HEK293 (cell line): Measurements from ENCODE around the gene TCF7.

Source experiments
- CTCF ChIA-PET: fragments of 350-600 bp; formaldehyde crosslinking; extraction: SDS; loops from one replicate; lab custom pipeline; 2021; ENCODE audit warnings: antibody characterized with exemption; lab: Yijun Ruan, JAX
- POLR2A ChIA-PET: fragments of 300-600 bp; formaldehyde crosslinking; extraction: SDS; loops from one replicate; lab custom pipeline; 2020; ENCODE audit warnings: antibody characterized with exemption, inconsistent platforms; lab: Yijun Ruan, JAX
- H3K27ac ChIP-seq: fragments of 200-500 bp; sonication (Bioruptor generic); 2 replicates; pipeline ENCODE4 v1.5.1; 2014; ENCODE audit warnings: low read depth, low read length, control low read depth, inconsistent platforms; ENCODE audit errors: extremely low read depth
- H3K36me3 ChIP-seq, 2 experiments: fragments of 200-500 bp in 1 of 2; sonication (Bioruptor generic) in 1 of 2; 1 replicate in 1 of 2; 2 replicates in 1 of 2; pipeline ENCODE4 v1.5.1; 2014 to 2017; ENCODE audit warnings: inconsistent platforms in 2 of 2, low read length in 2 of 2; ENCODE audit not compliant: control insufficient read depth in 2 of 2, insufficient read depth in 1 of 2
- H3K4me1 ChIP-seq: fragments of 200-500 bp; sonication (Bioruptor generic); 2 replicates; pipeline ENCODE4 v1.5.1; 2014; ENCODE audit warnings: mild to moderate bottlenecking, low read length, inconsistent platforms; ENCODE audit not compliant: control insufficient read depth, insufficient read depth
- H3K4me3 ChIP-seq: 2 replicates; pipeline ENCODE4 v1.5.1; 2011; ENCODE audit warnings: low read depth, mild to moderate bottlenecking, control low read depth, low read length, moderate library complexity
- H3K9me3 ChIP-seq: fragments of 200-500 bp; sonication (Bioruptor generic); 2 replicates; pipeline ENCODE4 v1.5.1; 2014; ENCODE audit warnings: low read depth, low read length, inconsistent platforms; ENCODE audit not compliant: control insufficient read depth, insufficient read depth
- BCL11A ChIP-seq: fragments of 450-650 bp; formaldehyde crosslinking; IDR thresholded peaks from 2 replicates; pipeline ENCODE4 v1.5.1; 2016; ENCODE audit warnings: low read depth, missing biosample characterization, missing genetic modification characterization
- MYNN ChIP-seq: fragments of 450-650 bp; formaldehyde crosslinking; IDR thresholded peaks from 2 replicates; pipeline ENCODE4 v1.5.1; 2016; ENCODE audit warnings: missing biosample characterization, missing genetic modification characterization, borderline replicate concordance
- OSR2 ChIP-seq: fragments of 450-650 bp; formaldehyde crosslinking; IDR thresholded peaks from 2 replicates; pipeline ENCODE4 v1.5.1; 2016; ENCODE audit warnings: missing biosample characterization, missing genetic modification characterization
- OVOL3 ChIP-seq: fragments of 450-650 bp; formaldehyde crosslinking; IDR thresholded peaks from 2 replicates; pipeline ENCODE4 v1.5.1; 2016; ENCODE audit warnings: missing biosample characterization, missing genetic modification characterization
- REPIN1 ChIP-seq: fragments of 450-650 bp; formaldehyde crosslinking; IDR thresholded peaks from 2 replicates; pipeline ENCODE4 v1.5.1; 2017; ENCODE audit warnings: missing biosample characterization, missing genetic modification characterization, low read depth
- SP2 ChIP-seq: fragments of 450-650 bp; formaldehyde crosslinking; IDR thresholded peaks from 2 replicates; pipeline ENCODE4 v1.5.1; 2016; ENCODE audit warnings: missing biosample characterization, missing genetic modification characterization
- ZBTB21 ChIP-seq: fragments of 450-650 bp; formaldehyde crosslinking; IDR thresholded peaks from 2 replicates; pipeline ENCODE4 v1.5.1; 2017; ENCODE audit warnings: missing biosample characterization, missing genetic modification characterization
- ZBTB8A ChIP-seq: fragments of 450-650 bp; formaldehyde crosslinking; IDR thresholded peaks from 2 replicates; pipeline ENCODE4 v1.5.1; 2016; ENCODE audit warnings: missing biosample characterization, missing genetic modification characterization
- ZNF10 ChIP-seq: fragments of 450-650 bp; formaldehyde crosslinking; IDR thresholded peaks from 2 replicates; pipeline ENCODE4 v1.5.1; 2017; ENCODE audit warnings: missing biosample characterization, missing genetic modification characterization
- ZNF19 ChIP-seq: fragments of 450-650 bp; formaldehyde crosslinking; IDR thresholded peaks from 2 replicates; pipeline ENCODE4; 2016; ENCODE audit warnings: missing biosample characterization, missing genetic modification characterization, low read depth
- ZNF214 ChIP-seq: fragments of 450-650 bp; formaldehyde crosslinking; IDR thresholded peaks from 2 replicates; pipeline ENCODE4 v1.5.1; 2017; ENCODE audit warnings: missing biosample characterization, mild to moderate bottlenecking, missing genetic modification characterization, borderline replicate concordance
- ZNF248 ChIP-seq: fragments of 450-650 bp; formaldehyde crosslinking; IDR thresholded peaks from 2 replicates; pipeline ENCODE4 v1.5.1; 2017; ENCODE audit warnings: missing biosample characterization, missing genetic modification characterization
- ZNF292 ChIP-seq: fragments of 450-650 bp; formaldehyde crosslinking; IDR thresholded peaks from 2 replicates; pipeline ENCODE4 v1.5.1; 2016; ENCODE audit warnings: low read depth, missing biosample characterization, missing genetic modification characterization, borderline replicate concordance
- ZNF335 ChIP-seq: fragments of 450-650 bp; formaldehyde crosslinking; conservative IDR thresholded peaks from 2 replicates; pipeline ENCODE4 v1.5.1; 2016; ENCODE audit warnings: missing biosample characterization, missing genetic modification characterization
- ZNF354C ChIP-seq: fragments of 450-650 bp; formaldehyde crosslinking; IDR thresholded peaks from 2 replicates; pipeline ENCODE4 v1.5.1; 2016; ENCODE audit warnings: missing biosample characterization, missing genetic modification characterization, low read depth, borderline replicate concordance
- ZNF394 ChIP-seq: fragments of 450-650 bp; formaldehyde crosslinking; IDR thresholded peaks from 2 replicates; pipeline ENCODE4 v1.5.1; 2016; ENCODE audit warnings: missing biosample characterization, missing genetic modification characterization, mild to moderate bottlenecking, moderate library complexity, borderline replicate concordance
- ZNF473 ChIP-seq: fragments of 450-650 bp; formaldehyde crosslinking; IDR thresholded peaks from 2 replicates; pipeline ENCODE4 v1.5.1; 2017; ENCODE audit warnings: missing biosample characterization, missing genetic modification characterization
- ZNF510 ChIP-seq: fragments of 450-650 bp; formaldehyde crosslinking; IDR thresholded peaks from 2 replicates; pipeline ENCODE4 v1.5.1; 2018; ENCODE audit warnings: mild to moderate bottlenecking, missing genetic modification characterization, missing biosample characterization; ENCODE audit not compliant: insufficient replicate concordance
- ZNF514 ChIP-seq: fragments of 450-650 bp; formaldehyde crosslinking; IDR thresholded peaks from 2 replicates; pipeline ENCODE4 v1.5.1; 2016; ENCODE audit warnings: missing biosample characterization, missing genetic modification characterization
- ZNF555 ChIP-seq: fragments of 450-650 bp; formaldehyde crosslinking; conservative IDR thresholded peaks from 2 replicates; pipeline ENCODE4 v1.5.1; 2017; ENCODE audit warnings: missing biosample characterization, mild to moderate bottlenecking, missing genetic modification characterization, inconsistent platforms
- ZNF571 ChIP-seq: fragments of 450-650 bp; formaldehyde crosslinking; IDR thresholded peaks from 2 replicates; pipeline ENCODE4 v1.5.0; 2017; ENCODE audit warnings: missing biosample characterization, missing genetic modification characterization
- ZNF654 ChIP-seq: fragments of 450-650 bp; formaldehyde crosslinking; IDR thresholded peaks from 2 replicates; pipeline ENCODE4 v1.5.1; 2016; ENCODE audit warnings: low read depth, missing biosample characterization, missing genetic modification characterization
- ZNF658 ChIP-seq: fragments of 450-650 bp; formaldehyde crosslinking; IDR thresholded peaks from 2 replicates; pipeline ENCODE4; 2016; ENCODE audit warnings: missing biosample characterization, missing genetic modification characterization
- ZNF660 ChIP-seq: fragments of 450-650 bp; IDR thresholded peaks from 2 replicates; pipeline ENCODE4 v1.5.1; 2018; ENCODE audit warnings: missing biosample characterization, mild to moderate bottlenecking, missing genetic modification characterization
- ZNF776 ChIP-seq: fragments of 450-650 bp; formaldehyde crosslinking; IDR thresholded peaks from 2 replicates; pipeline ENCODE4 v1.5.0; 2017; ENCODE audit warnings: missing biosample characterization, missing genetic modification characterization, borderline replicate concordance
- TF ChIP-seq, protein P1 (sequence below): fragments of 450-650 bp; formaldehyde crosslinking; IDR thresholded peaks from 2 replicates; pipeline ENCODE4 v1.5.1; 2016; ENCODE audit warnings: missing biosample characterization, missing genetic modification characterization
- TF ChIP-seq, protein P2 (sequence below): fragments of 450-650 bp; formaldehyde crosslinking; IDR thresholded peaks from 2 replicates; pipeline ENCODE4 v1.5.1; 2016; ENCODE audit warnings: missing biosample characterization, missing genetic modification characterization
- TF ChIP-seq, protein P3 (sequence below): fragments of 450-650 bp; formaldehyde crosslinking; IDR thresholded peaks from 2 replicates; pipeline ENCODE4 v1.5.1; 2017; ENCODE audit warnings: missing biosample characterization, missing genetic modification characterization
- TF ChIP-seq, protein P4 (sequence below): fragments of 450-650 bp; formaldehyde crosslinking; optimal IDR thresholded peaks from 2 replicates; pipeline ENCODE3; 2016; ENCODE audit warnings: missing biosample characterization, mild to moderate bottlenecking, missing genetic modification characterization

The TCF7 gene

DNA sequence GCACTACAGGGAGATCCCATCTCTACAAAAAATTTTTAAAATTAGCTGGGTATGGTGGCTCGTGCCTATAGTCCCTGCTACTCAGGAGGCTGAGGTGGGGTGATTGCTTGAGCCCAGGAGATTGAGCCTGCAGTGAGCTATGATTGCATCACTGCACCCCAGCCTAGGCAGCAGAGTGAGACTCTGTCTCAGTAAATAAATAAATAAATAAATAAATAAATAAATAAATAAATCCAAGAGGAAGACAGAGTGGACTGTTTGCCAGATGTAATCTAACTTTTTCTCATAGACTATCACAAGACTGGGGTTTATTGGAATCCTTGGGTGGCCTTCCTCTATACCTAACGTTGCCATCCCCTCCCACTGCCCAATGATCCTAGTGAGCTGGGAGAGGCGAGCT lies 19.2 kb upstream of the TCF7 start (continued):
- TF ChIP-seq ZNF335 (tag by site-specific recombination), result no peak
- TF ChIP-seq ZNF510 (tag by site-specific recombination), result peak; percentile 76
- peak; percentile 96 for TF ChIP-seq ZNF514 (tag by site-specific recombination)
- TF ChIP-seq MYNN (tag by site-specific recombination), result peak; percentile 67; the same call in 1 of the 2 replicates
- peak; percentile 99 for TF ChIP-seq ZNF394 (tag by site-specific recombination)
- TF ChIP-seq ZNF292, result peak; percentile 84
- TF ChIP-seq ZNF19 (tag by site-specific recombination), result peak; percentile 81; the same call in 1 of the 2 replicates
- TF ChIP-seq, all 188 proteins: peak for 48

DNA sequence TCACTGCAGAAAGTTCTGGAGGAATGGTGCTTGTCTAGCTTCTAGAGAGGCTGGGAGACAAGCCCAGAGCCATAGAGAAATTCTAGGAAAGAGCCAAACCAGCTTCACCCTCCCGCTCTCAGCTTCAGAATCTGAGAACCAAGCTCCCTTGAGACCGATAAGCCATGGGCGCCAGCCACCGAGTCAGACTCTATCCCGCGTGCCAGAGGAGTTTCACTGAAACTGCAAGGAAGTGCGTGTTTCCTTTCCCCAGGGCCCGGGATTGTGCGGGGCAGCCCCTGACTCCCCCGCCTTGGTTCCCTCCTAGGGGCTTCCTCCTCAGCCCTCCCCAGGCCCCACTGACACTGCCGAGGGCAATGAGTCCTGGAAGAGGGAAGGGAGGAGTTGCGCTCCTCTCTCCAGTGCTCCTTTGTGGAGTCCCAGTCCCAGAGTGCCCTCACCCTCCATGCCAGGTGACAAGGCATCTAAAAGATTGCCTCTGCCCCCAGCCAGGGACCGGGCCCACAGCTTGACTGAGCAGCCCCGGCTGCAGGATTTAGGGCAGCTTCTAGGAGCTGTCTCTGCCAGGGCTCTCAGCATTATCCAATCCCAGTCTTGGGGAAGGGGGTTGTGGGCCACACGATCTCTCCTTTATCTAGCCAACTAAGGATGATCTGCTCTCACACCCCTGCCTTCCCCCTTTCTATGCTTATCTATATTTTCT lies 18.4 kb upstream of the TCF7 start:
- TF ChIP-seq OSR2 (no peak), BCL11A (tag by site-specific recombination) (no peak), ZBTB8A (tag by site-specific recombination) (no peak), ZNF660 (no peak)
- TF ChIP-seq, protein P1, sequence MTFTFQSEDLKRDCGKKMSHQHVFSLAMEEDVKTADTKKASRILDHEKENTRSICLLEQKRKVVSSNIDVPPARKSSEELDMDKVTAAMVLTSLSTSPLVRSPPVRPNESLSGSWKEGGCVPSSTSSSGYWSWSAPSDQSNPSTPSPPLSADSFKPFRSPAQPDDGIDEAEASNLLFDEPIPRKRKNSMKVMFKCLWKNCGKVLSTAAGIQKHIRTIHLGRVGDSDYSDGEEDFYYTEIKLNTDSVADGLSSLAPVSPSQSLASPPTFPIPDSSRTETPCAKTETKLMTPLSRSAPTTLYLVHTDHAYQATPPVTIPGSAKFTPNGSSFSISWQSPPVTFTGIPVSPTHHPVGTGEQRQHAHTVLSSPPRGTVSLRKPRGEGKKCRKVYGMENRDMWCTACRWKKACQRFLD (tag by site-specific recombination), result no peak
- TF ChIP-seq, protein P2, sequence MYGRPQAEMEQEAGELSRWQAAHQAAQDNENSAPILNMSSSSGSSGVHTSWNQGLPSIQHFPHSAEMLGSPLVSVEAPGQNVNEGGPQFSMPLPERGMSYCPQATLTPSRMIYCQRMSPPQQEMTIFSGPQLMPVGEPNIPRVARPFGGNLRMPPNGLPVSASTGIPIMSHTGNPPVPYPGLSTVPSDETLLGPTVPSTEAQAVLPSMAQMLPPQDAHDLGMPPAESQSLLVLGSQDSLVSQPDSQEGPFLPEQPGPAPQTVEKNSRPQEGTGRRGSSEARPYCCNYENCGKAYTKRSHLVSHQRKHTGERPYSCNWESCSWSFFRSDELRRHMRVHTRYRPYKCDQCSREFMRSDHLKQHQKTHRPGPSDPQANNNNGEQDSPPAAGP (tag by site-specific recombination), result no peak
- Histone ChIP-seq H3K4me1 (no peaks in the 10 kb centered on the region; the same call in 1 of the 2 replicates), H3K36me3 (no peaks in the 10 kb centered on the region), H3K4me3 (no peak overlapping the region), H3K9me3 (no peaks in the 10 kb centered on the region), H3K27ac (no peak overlapping the region)
- CTCF ChIA-PET, result interaction anchor here (0.8 to 8.7 kb wide), 3 partner anchors 16 to 494 kb away, joined by 3 to 56 read pairs (median 4); partner anchors contain the start of gene TCF7
- POLR2A ChIA-PET, result no interaction called here

DNA sequence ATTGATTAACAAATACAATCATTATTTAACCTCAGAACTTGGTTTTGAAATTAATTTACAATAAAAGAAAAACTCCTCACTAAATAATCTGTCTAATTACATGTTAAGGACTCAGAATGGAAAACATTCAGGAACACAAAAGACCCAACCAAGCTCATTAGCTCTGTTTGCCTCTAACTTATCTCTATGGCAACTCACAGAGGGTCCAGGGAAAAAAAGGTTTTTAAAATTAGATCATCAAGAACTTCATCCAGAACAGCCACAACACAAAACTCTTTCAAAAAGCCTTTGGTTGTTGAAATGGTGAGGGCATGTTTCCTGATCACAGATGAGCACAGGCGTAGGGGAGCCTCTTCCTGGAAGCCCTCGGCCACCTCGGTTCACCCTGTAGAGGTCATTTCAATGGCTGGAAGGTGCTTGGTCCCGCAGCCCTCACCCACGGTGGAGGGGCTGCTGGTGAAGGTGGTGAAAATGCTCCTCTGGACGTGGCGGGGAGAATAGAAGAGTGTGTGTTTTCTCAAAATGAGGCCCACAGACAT lies 17.2 kb upstream of the TCF7 start:
- ChIA-PET CTCF (interaction anchor here (0.7 to 8.7 kb wide), 3 partner anchors 15 to 57 kb away, joined by 3 to 56 read pairs (median 35); partner anchors contain the start of gene TCF7), POLR2A (no interaction called here)
- TF ChIP-seq ZNF555 (no peak), ZNF658 (tag by site-specific recombination) (no peak), BCL11A (tag by site-specific recombination) (no peak), ZNF10 (no peak), ZNF248 (tag by site-specific recombination) (no peak), SP2 (tag by site-specific recombination) (no peak), REPIN1 (tag by site-specific recombination) (no peak), ZNF214 (tag by site-specific recombination) (no peak), ZNF354C (tag by site-specific recombination) (no peak), ZNF571 (tag by site-specific recombination) (no peak), ZBTB21 (tag by site-specific recombination) (no peak), OVOL3 (tag by site-specific recombination) (no peak), ZNF776 (no peak), ZNF473 (tag by site-specific recombination) (no peak), ZNF654 (no peak)
- TF ChIP-seq, protein P3, sequence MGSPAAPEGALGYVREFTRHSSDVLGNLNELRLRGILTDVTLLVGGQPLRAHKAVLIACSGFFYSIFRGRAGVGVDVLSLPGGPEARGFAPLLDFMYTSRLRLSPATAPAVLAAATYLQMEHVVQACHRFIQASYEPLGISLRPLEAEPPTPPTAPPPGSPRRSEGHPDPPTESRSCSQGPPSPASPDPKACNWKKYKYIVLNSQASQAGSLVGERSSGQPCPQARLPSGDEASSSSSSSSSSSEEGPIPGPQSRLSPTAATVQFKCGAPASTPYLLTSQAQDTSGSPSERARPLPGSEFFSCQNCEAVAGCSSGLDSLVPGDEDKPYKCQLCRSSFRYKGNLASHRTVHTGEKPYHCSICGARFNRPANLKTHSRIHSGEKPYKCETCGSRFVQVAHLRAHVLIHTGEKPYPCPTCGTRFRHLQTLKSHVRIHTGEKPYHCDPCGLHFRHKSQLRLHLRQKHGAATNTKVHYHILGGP (tag by site-specific recombination), result no peak
- TF ChIP-seq, protein P4, sequence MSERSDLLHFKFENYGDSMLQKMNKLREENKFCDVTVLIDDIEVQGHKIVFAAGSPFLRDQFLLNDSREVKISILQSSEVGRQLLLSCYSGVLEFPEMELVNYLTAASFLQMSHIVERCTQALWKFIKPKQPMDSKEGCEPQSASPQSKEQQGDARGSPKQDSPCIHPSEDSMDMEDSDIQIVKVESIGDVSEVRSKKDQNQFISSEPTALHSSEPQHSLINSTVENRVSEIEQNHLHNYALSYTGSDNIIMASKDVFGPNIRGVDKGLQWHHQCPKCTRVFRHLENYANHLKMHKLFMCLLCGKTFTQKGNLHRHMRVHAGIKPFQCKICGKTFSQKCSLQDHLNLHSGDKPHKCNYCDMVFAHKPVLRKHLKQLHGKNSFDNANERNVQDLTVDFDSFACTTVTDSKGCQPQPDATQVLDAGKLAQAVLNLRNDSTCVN (tag by site-specific recombination), result no peak
- Histone ChIP-seq H3K9me3 (no peaks in the 10 kb centered on the region), H3K36me3 (no peaks in the 10 kb centered on the region), H3K4me3 (no peak overlapping the region), H3K27ac (no peak overlapping the region), H3K4me1 (no peaks in the 10 kb centered on the region; the same call in 1 of the 2 replicates)
